Measurements from ENCODE around the gene DDX6.
"Not testable (repeated sequence)": the region's sequence is repeated elsewhere in the genome, so short reads cannot be mapped to it uniquely, and the experiment has no call there.

Gene DDX6

DNA sequence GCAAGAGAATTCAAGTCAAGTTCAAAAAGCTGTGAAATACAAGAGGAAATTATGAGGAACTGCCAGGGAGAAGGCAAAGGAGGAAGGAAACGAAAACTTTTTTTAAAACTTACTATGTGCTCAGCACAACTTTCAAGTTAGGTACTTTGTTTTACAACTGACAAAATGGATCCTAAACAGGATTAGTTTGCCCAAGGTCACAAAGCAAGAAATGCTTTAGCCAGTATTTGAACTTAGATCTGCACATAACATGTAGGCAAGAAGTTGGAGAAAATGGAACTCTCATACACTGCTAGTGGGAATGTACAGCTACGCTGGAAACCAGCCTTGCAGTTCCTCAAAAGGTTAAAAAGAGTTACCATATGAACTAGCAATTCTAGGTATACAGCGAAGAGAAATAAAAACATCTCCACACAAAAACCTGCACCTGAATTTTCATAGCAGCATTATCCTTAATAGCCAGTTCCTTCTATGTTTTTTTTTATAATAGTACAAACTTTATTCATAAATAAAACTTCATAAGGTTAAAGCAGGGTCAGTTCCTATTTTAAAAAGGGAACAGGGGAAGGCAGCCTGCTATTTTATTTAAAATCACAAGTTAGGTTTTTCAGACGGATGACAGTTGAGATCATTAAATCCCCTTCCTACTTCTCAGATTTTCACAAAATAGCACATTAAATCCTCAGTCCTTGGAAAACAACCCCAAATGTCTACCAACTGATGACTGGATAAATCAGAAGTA is 19.2 kb downstream of the DDX6 start:
- FAIRE-seq (peak; percentile 58), DNase-seq (ENCODE audit: insufficient read length, low spot score) (no peak)
- TF ChIP-seq POU2F2 (IDR thresholded peaks at IDR 0.05; ENCODE audit: low read depth, low read length) (no peak), TAF1 (IDR thresholded peaks at IDR 0.05; ENCODE audit: low read depth, low read length) (no peak), PAX5 (IDR thresholded peaks at IDR 0.05; ENCODE audit: insufficient read depth, low read length, severe bottlenecking) (no peak), POLR2AphosphoS5 (IDR thresholded peaks at IDR 0.05; ENCODE audit: low read depth, low read length) (no peak), SPI1 (IDR thresholded peaks at IDR 0.05; ENCODE audit: low read depth, low read length) (0 out of 2 replicates have a peak, but pooled peaks have one; percentile 16), POLR2A (IDR thresholded peaks at IDR 0.05; ENCODE audit: low read depth, low read length) (no peak)

- TF ChIP-seq PAX5 (IDR thresholded peaks at IDR 0.05; ENCODE audit: insufficient read depth, low read length, severe bottlenecking) = no peak
- no peak for TF ChIP-seq POLR2A (IDR thresholded peaks at IDR 0.05; ENCODE audit: low read depth, low read length)
- TF ChIP-seq SPI1 (IDR thresholded peaks at IDR 0.05; ENCODE audit: low read depth, low read length) = no peak
- no peak for TF ChIP-seq POU2F2 (IDR thresholded peaks at IDR 0.05; ENCODE audit: low read depth, low read length)
- no peak for TF ChIP-seq POLR2AphosphoS5 (IDR thresholded peaks at IDR 0.05; ENCODE audit: low read depth, low read length)
- no peak for TF ChIP-seq TAF1 (IDR thresholded peaks at IDR 0.05; ENCODE audit: low read depth, low read length)
- DNase-seq (ENCODE audit: insufficient read length, low spot score) = no peak
- no peak for FAIRE-seq
Observed at GRCh38 chr11:118768690-118769089, 22.3 kb downstream of the DDX6 start.

GRCh38 chr11:118766035-118766434 is 24.9 kb downstream of the DDX6 start:
- no peak for FAIRE-seq
- no peak for TF ChIP-seq POLR2A (IDR thresholded peaks at IDR 0.05; ENCODE audit: low read depth, low read length)
- TF ChIP-seq SPI1 (IDR thresholded peaks at IDR 0.05; ENCODE audit: low read depth, low read length) = no peak
- TF ChIP-seq TAF1 (IDR thresholded peaks at IDR 0.05; ENCODE audit: low read depth, low read length) = no peak
- no peak for TF ChIP-seq POLR2AphosphoS5 (IDR thresholded peaks at IDR 0.05; ENCODE audit: low read depth, low read length)
- TF ChIP-seq PAX5 (IDR thresholded peaks at IDR 0.05; ENCODE audit: insufficient read depth, low read length, severe bottlenecking) = no peak
- no peak for TF ChIP-seq POU2F2 (IDR thresholded peaks at IDR 0.05; ENCODE audit: low read depth, low read length)
- no peak for DNase-seq (ENCODE audit: insufficient read length, low spot score)

GRCh38 chr11:118765095-118765691 is 25.8 kb downstream of the DDX6 start:
- FAIRE-seq; DNase-seq (ENCODE audit: insufficient read length, low spot score): not testable (repeated sequence)

DNA sequence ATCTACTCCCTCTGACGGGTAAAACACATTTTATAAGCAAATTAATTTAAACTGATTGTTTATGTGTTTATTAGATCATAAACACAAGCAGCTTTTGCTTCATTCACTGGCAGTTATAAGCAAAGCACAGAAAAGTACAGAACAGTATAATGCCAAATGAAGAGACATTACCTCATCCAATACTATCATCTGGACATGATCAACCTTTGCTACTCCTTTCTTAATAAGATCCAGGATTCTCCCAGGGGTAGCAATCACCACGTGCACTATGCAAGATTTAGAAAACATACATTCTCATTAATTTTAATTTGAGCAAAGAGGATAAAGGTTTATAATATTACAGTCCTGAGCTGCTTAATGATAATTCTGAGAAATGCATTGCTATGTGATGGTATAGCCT is 27.9 kb downstream of the DDX6 start:
- DNase-seq (ENCODE audit: insufficient read length, low spot score) (no peak), FAIRE-seq (no peak)
- TF ChIP-seq POLR2A (IDR thresholded peaks at IDR 0.05; ENCODE audit: low read depth, low read length) (no peak), PAX5 (IDR thresholded peaks at IDR 0.05; ENCODE audit: insufficient read depth, low read length, severe bottlenecking) (no peak)

DNA sequence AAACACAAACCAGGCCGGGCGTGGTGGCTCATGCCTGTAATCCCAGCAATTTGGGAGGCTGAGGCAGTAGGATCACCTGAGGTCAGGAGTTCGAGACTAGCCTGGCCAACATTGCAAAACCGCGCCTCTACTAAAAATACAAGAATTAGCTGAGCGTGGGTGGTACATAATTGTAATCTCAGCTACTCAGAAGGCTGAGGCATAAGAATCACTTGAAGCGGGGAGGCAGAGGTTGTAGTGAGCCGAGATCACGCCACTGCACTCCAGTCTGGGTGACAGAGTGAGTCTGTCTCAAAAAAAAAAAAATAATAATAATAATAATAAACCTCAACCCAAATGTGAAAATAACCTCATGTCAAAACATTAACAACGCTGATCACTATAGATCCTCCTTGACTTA is 29.0 kb downstream of the DDX6 start:
- not testable (repeated sequence) for DNase-seq (ENCODE audit: insufficient read length, low spot score); FAIRE-seq

DNA sequence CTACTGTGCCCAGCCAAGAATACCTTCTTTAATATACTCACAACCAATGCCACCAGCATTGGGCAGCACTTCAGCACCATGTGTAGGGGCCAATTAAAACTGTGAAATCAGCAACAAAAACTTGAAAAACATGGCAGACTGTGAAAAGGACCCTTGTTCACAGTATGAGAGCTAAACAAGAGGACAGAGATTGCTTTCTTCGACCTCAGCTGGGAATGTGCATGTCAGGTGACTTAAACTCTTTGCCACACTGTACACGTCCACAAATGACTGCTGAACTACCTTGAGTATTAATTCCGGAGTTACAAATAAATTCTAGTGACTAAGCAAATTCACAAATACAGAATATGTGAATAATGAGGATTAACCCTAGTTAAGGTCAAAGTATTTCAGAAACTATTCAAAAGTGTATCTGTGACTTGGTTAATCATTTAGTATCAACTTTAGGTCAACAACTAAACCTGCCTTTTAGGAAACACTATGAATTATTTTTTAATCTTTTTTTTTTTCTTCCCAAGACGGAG is 33.0 kb downstream of the DDX6 start:
- TF ChIP-seq PAX5 (IDR thresholded peaks at IDR 0.05; ENCODE audit: insufficient read depth, low read length, severe bottlenecking) (no peak), SPI1 (IDR thresholded peaks at IDR 0.05; ENCODE audit: low read depth, low read length) (no peak), POLR2A (IDR thresholded peaks at IDR 0.05; ENCODE audit: low read depth, low read length) (no peak), POLR2AphosphoS5 (IDR thresholded peaks at IDR 0.05; ENCODE audit: low read depth, low read length) (no peak), POU2F2 (IDR thresholded peaks at IDR 0.05; ENCODE audit: low read depth, low read length) (no peak), TAF1 (IDR thresholded peaks at IDR 0.05; ENCODE audit: low read depth, low read length) (no peak)
- FAIRE-seq (no peak), DNase-seq (ENCODE audit: insufficient read length, low spot score) (no peak)

GRCh38 chr11:118752654-118753053 is 38.3 kb downstream of the DDX6 start:
- DNase-seq (ENCODE audit: insufficient read length, low spot score) (no peak), FAIRE-seq (no peak)
- no peak for TF ChIP-seq POLR2A (IDR thresholded peaks at IDR 0.05; ENCODE audit: low read depth, low read length)
- no peak for TF ChIP-seq POU2F2 (IDR thresholded peaks at IDR 0.05; ENCODE audit: low read depth, low read length)
- TF ChIP-seq TAF1 (IDR thresholded peaks at IDR 0.05; ENCODE audit: low read depth, low read length) = no peak
- TF ChIP-seq PAX5 (IDR thresholded peaks at IDR 0.05; ENCODE audit: insufficient read depth, low read length, severe bottlenecking) = no peak
- no peak for TF ChIP-seq SPI1 (IDR thresholded peaks at IDR 0.05; ENCODE audit: low read depth, low read length)
- no peak for TF ChIP-seq POLR2AphosphoS5 (IDR thresholded peaks at IDR 0.05; ENCODE audit: low read depth, low read length)

- DNase-seq (ENCODE audit: insufficient read length, low spot score) (no peak), FAIRE-seq (no peak)
- TF ChIP-seq POLR2A (IDR thresholded peaks at IDR 0.05; ENCODE audit: low read depth, low read length) (no peak), POU2F2 (IDR thresholded peaks at IDR 0.05; ENCODE audit: low read depth, low read length) (no peak), PAX5 (IDR thresholded peaks at IDR 0.05; ENCODE audit: insufficient read depth, low read length, severe bottlenecking) (no peak), SPI1 (IDR thresholded peaks at IDR 0.05; ENCODE audit: low read depth, low read length) (no peak), TAF1 (IDR thresholded peaks at IDR 0.05; ENCODE audit: low read depth, low read length) (no peak), POLR2AphosphoS5 (IDR thresholded peaks at IDR 0.05; ENCODE audit: low read depth, low read length) (no peak)
Observed at GRCh38 chr11:118749429-118749828, 41.5 kb downstream of the DDX6 start.

- FAIRE-seq (no peak), DNase-seq (ENCODE audit: insufficient read length, low spot score) (no peak)
- TF ChIP-seq POU2F2 (IDR thresholded peaks at IDR 0.05; ENCODE audit: low read depth, low read length) = no peak
- TF ChIP-seq TAF1 (IDR thresholded peaks at IDR 0.05; ENCODE audit: low read depth, low read length) = no peak
- 0 out of 2 replicates have a peak, but pooled peaks have one; percentile 11 for TF ChIP-seq POLR2A (IDR thresholded peaks at IDR 0.05; ENCODE audit: low read depth, low read length)
- no peak for TF ChIP-seq POLR2AphosphoS5 (IDR thresholded peaks at IDR 0.05; ENCODE audit: low read depth, low read length)
Observed at GRCh38 chr11:118748056-118748455, 42.9 kb downstream of the DDX6 start.

All from GM12891 (cell line).